ENCODE results near the gene CCNY.
"Not testable (repeated sequence)": the region's sequence is repeated elsewhere in the genome, so short reads cannot be mapped to it uniquely, and the experiment has no call there.

DNA sequence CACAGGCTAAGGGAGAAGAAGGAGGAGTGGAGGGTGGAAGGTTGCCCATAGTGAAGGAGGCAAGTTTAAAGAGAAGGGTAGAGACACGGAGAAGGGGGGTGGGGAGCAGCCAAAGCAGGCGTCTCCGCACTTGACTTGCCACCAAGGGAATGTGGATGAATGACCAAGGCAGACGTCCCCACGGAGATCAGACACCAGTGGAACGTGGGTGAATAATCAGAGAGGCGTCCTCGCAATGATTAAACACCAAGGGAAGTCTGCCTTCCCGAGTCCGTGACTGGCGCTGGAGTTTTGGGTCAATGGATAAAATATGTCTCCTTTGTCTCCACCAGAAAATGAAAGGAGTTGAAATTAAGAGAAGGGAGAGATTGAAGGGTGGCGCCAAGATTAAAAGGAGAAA lies 71.4 kb downstream of the CCNY start:
- TF ChIP-seq, protein P1, sequence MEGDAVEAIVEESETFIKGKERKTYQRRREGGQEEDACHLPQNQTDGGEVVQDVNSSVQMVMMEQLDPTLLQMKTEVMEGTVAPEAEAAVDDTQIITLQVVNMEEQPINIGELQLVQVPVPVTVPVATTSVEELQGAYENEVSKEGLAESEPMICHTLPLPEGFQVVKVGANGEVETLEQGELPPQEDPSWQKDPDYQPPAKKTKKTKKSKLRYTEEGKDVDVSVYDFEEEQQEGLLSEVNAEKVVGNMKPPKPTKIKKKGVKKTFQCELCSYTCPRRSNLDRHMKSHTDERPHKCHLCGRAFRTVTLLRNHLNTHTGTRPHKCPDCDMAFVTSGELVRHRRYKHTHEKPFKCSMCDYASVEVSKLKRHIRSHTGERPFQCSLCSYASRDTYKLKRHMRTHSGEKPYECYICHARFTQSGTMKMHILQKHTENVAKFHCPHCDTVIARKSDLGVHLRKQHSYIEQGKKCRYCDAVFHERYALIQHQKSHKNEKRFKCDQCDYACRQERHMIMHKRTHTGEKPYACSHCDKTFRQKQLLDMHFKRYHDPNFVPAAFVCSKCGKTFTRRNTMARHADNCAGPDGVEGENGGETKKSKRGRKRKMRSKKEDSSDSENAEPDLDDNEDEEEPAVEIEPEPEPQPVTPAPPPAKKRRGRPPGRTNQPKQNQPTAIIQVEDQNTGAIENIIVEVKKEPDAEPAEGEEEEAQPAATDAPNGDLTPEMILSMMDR (conservative IDR thresholded peaks at IDR 0.05; ENCODE audit: low read length), result not testable (repeated sequence)
- not testable (repeated sequence) for TF ChIP-seq EZH2phosphoT487 (IDR thresholded peaks at IDR 0.05; ENCODE audit: borderline replicate concordance)

Data from Loucy (cell line).